Measurements from ENCODE around the gene TMEM220.

DNA sequence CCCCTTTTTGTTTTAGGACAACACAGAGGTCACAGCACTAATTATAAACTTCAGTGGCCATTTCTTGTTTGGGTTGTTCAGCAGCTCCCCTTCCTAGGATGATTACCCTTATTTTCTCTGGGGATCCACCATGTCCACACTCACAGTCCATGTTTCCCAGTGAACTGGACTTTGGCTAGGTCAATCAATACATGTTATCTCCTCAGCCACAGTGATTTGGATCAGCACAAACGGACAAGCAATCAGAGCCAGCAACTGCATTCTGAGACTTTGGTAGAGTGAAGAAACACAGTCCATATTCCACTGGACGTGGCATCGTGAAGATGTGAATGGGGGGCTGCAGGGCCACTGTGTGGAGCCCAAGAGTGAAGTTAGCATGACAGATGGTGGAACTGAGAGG, 4.6 kb downstream of the TMEM220 start:
- TF ChIP-seq CTCF (IDR thresholded peaks at IDR 0.05): no peak
- TF ChIP-seq EP300 (IDR thresholded peaks at IDR 0.05): no peak

Measured in stomach (tissue), 4 donors.